Neutrophil (primary cell): ENCODE results near the gene TM4SF1.

Experiments used
- H3K27ac ChIP-seq: fragments of 200-600 bp; sonication (generic); 2 replicates; pipeline ENCODE4 v1.5.1; 2016; ENCODE audit warnings: mild to moderate bottlenecking, moderate library complexity
- H3K27me3 ChIP-seq: fragments of 200-600 bp; sonication (generic); 2 replicates; pipeline ENCODE4 v1.6.0; 2016; ENCODE audit warnings: mild to moderate bottlenecking
- H3K36me3 ChIP-seq: fragments of 200-600 bp; sonication (generic); 2 replicates; pipeline ENCODE4 v1.5.1; 2017
- H3K4me1 ChIP-seq, 2 experiments: fragments of 200-600 bp in 1 of 2; sonication (generic) in 1 of 2; 1 replicate in 1 of 2; 2 replicates in 1 of 2; pipeline versions ENCODE4 v1.5.1 to v1.6.1; 2013 to 2016; ENCODE audit warnings: low read depth in 1 of 2, low read length in 1 of 2, mild to moderate bottlenecking in 1 of 2, moderate library complexity in 1 of 2; ENCODE audit not compliant: control insufficient read depth in 1 of 2, insufficient read depth in 1 of 2
- H3K4me3 ChIP-seq, 2 experiments: fragments of 200-600 bp in 1 of 2; sonication (generic) in 1 of 2; 1 replicate in 1 of 2; 2 replicates in 1 of 2; pipeline ENCODE4 v1.5.1; 2013 to 2016; ENCODE audit warnings: low read depth in 1 of 2, low read length in 1 of 2, mild to moderate bottlenecking in 1 of 2, moderate library complexity in 1 of 2
- H3K9me3 ChIP-seq: fragments of 200-600 bp; sonication (generic); 2 replicates; pipeline ENCODE4 v1.5.1; 2016
- CTCF ChIP-seq: fragments of 200-600 bp; sonication (generic); IDR thresholded peaks from 2 replicates; pipeline ENCODE4 v1.5.1; 2016; ENCODE audit warnings: antibody characterized with exemption

Gene TM4SF1

DNA sequence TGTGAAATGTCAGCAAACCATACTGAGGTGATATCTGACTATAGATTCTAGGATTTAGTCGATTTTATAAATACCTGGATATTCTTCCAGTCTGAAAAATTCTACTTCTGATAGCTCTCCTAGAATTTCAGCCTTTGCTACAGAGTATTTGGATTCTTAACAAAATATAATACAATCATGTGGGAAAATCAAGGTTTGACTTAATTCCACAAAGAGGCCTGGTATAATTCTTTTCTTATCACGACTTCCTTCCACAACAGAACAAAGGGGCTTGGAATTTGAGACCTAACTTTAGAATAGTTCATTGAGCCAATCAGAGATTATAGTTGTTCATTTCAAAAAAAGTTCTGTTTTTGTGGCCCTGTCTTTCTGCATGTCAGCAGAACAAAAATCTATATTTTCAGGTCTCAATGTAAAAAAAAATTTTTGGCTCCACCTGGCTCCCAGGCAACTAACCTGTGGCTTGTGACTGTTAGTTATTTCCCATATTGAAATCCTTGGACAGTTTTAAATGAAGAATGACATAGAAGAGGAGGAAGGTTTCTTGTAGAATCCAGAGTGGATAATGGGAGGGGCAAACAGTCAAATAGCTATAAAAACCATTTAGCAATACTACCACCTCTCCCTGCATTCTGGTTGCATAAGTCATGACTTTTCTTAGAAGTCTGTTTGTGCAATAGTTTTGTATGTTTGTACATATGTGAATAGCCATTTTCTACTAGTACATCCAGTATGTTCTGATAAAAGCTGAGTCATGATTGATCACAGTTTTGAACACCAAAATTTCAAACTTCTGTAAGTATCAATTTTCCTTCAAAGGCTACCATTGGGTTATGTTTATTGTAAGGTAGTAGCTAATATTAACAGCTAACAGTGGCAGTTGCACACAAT, 4.0 kb downstream of the TM4SF1 start:
- no peaks in the 10 kb centered on the region for H3K9me3 ChIP-seq
- no peak overlapping the region for H3K27ac ChIP-seq
- H3K4me3 ChIP-seq, result no peak overlapping the region
- H3K27me3 ChIP-seq, result peaks cover 31% of the 10 kb centered on the region
- peaks cover 6% of the 10 kb centered on the region in 2 experiments for H3K4me1 ChIP-seq
- no peak for TF ChIP-seq CTCF
- H3K36me3 ChIP-seq, result no peaks in the 10 kb centered on the region

DNA sequence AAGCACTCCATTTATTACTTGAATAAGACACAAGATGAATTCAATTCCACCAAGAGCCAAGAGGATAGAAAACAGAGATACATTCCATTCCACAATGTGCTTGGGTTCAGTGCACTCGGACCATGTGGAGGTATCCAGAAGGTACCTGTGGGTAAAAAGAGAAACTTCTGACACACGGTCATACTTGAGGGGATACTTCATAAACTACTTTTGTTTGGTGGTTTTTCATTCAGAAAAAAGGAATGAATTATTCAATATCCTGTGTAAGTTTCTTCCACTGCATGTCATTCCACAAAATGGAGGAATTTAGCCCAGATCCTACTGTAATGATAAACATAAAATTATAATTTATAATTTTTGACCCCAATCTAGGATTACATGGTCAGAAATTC, 5.7 kb downstream of the TM4SF1 start:
- peaks cover 6% of the 10 kb centered on the region in 2 experiments for H3K4me1 ChIP-seq
- no peaks in the 10 kb centered on the region for H3K36me3 ChIP-seq
- peaks cover 15% of the 10 kb centered on the region for H3K27me3 ChIP-seq
- no peak overlapping the region for H3K4me3 ChIP-seq
- H3K27ac ChIP-seq, result no peak overlapping the region
- H3K9me3 ChIP-seq, result no peaks in the 10 kb centered on the region
- no peak for TF ChIP-seq CTCF

DNA sequence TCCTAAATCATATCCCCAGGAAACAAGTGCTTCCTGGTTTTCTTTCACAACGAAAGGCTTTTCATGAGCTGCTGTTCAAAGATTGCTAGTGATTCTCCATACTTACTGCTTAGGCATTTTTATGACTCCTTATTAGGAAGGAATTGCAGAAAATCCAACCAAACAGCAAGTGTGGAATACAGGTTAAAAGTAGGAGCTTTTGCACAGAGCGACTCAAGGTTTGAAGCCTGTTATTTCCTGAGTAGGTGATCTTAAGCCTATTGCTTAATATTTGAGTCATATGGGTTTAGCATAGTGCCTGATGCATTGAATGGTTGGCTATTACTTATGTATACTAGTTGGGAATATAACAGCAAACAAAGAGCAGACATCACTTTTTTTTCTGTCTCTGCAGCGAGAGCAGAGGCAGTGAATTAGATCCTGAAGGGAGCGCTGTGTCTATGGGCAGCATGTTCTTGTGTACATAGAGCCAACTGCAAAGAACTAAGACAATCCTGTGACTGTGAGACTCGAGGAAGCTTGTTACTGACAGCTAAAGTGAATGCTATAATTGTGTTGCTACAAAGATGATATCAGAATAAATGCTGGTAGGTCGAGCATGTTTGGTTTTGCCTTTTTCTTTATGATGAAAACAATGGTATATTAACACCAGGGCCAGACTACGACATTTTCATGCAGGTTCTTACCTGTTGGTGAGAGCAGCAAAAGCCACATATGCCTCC, 6.3 kb downstream of the TM4SF1 start:
- no peak for TF ChIP-seq CTCF
- Histone ChIP-seq H3K4me1 (peaks cover 6% of the 10 kb centered on the region in 2 experiments), H3K27ac (no peak overlapping the region)

DNA sequence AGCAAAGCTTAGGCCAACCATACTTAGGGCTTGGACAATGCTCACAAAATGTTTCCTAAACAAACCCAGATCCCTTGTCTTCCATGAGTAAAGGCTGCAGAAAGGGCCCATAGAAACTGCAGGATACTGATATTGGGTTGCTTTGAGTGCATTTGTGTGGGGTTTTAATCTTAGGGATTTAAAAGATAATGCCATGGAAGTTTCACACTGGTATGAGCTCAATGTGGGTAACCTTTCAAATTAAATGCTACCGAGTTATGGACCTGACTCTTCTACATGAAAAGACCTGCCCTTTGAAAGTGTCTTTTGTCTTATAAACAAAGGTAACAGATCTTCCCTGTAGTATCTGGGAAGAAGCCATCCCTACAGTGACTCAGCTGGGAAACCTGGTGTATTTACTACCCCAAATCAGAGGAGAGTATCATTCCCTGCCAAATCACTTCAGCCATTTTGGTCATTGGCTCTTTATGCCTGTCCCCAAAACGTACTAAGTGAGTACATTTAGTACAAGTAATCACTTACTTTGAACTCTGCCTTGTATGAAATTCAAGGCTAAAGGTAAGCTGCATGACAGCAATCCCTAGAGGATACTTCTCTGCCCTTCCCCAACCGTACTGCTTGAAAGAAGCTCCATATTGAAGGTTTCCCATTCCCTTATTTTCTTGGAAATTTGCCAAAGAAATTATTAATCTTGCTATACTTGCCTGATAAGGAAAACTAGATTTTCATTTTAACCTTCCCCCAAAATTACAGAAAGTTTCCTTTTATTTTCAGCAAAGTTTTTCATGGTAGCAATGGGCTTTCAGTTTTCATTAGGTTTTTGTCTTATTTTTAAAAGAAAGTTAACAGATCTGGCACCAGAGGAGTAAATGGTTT, 7.2 kb downstream of the TM4SF1 start:
- H3K36me3 ChIP-seq, result no peaks in the 10 kb centered on the region
- H3K27me3 ChIP-seq, result peaks cover under 1% of the 10 kb centered on the region
- TF ChIP-seq CTCF, result no peak
- no peaks in the 10 kb centered on the region for H3K9me3 ChIP-seq
- H3K4me3 ChIP-seq, result no peak overlapping the region
- H3K4me1 ChIP-seq, result peaks cover 6% of the 10 kb centered on the region in 2 experiments
- no peak overlapping the region for H3K27ac ChIP-seq

More for the DNA sequence above, 6.3 kb downstream of the TM4SF1 start:
- no peaks in the 10 kb centered on the region for H3K9me3 ChIP-seq
- no peaks in the 10 kb centered on the region for H3K36me3 ChIP-seq
- H3K27me3 ChIP-seq, result peaks cover 10% of the 10 kb centered on the region
- H3K4me3 ChIP-seq, result no peak overlapping the region

GRCh38 chr3:149368674-149369497, 8.6 kb downstream of the TM4SF1 start:
- no peak for TF ChIP-seq CTCF
- H3K36me3 ChIP-seq, result no peaks in the 10 kb centered on the region
- H3K4me1 ChIP-seq, result peaks cover 6% of the 10 kb centered on the region in 2 experiments
- H3K27me3 ChIP-seq, result no peaks in the 10 kb centered on the region
- H3K4me3 ChIP-seq, result no peak overlapping the region
- H3K9me3 ChIP-seq, result no peaks in the 10 kb centered on the region
- no peak overlapping the region for H3K27ac ChIP-seq
